CD4-positive, alpha-beta T cell (primary cell): ENCODE measurements around the gene C11orf65. TPM values are rescaled to one million over a fixed set of nuclear protein-coding genes. Genes with fewer than 3 reads are reported as not detected.

Experiments
- ATAC-seq: fragments of 200-7000 bp; cut with Tn5 transposase; one replicate; pipeline ENCODE4 v1.10.0; 2022; ENCODE audit warnings: mild to moderate bottlenecking; ENCODE audit not compliant: poor library complexity
- CTCF ChIA-PET: fragments of 350-600 bp; sonication (Branson Sonifier 250); formaldehyde crosslinking; loops from one replicate; lab custom pipeline; 2021; ENCODE audit warnings: antibody characterized with exemption, inconsistent platforms; lab: Charles Lee
- POLR2A ChIA-PET: fragments of 350-600 bp; sonication (Branson Sonifier 250); formaldehyde crosslinking; loops from one replicate; lab custom pipeline; 2021; ENCODE audit warnings: antibody characterized with exemption, inconsistent platforms; lab: Charles Lee
- DNase-seq, 14 experiments: peaks; one replicate each; pipeline ENCODE4 v3.0.0-alpha.2; 2013 to 2020; ENCODE audit warnings: mixed read lengths in 2 of 14
- H3K27ac ChIP-seq, 2 donors: one replicate each; pipeline versions ENCODE4 v1.5.1 to v1.7.0; 2013; ENCODE audit warnings: low read length in 2 of 2, low read depth in 1 of 2, mild to moderate bottlenecking in 1 of 2
- H3K27me3 ChIP-seq, 2 experiments: 1 replicate in 1 of 2; 2 replicates in 1 of 2; pipeline versions ENCODE4 v1.6.1 to v1.7.0; 2013; ENCODE audit warnings: low read length in 2 of 2, control low read depth in 1 of 2, mild to moderate bottlenecking in 1 of 2, moderate library complexity in 1 of 2; ENCODE audit not compliant: insufficient read depth in 2 of 2, control insufficient read depth in 1 of 2
- H3K36me3 ChIP-seq: one replicate; pipeline ENCODE4 v1.6.1; 2013; ENCODE audit warnings: low read length, control low read depth; ENCODE audit not compliant: insufficient read depth
- H3K4me1 ChIP-seq: one replicate; pipeline ENCODE4 v1.6.1; 2013; ENCODE audit warnings: low read length, control low read depth; ENCODE audit not compliant: insufficient read depth
- H3K4me3 ChIP-seq: one replicate; pipeline ENCODE4 v1.5.1; 2013; ENCODE audit warnings: mild to moderate bottlenecking, low read length, moderate library complexity
- H3K9me3 ChIP-seq, 2 experiments: 1 replicate in 1 of 2; 2 replicates in 1 of 2; pipeline versions ENCODE4 v1.6.1 to v1.7.0; 2013; ENCODE audit warnings: low read length in 2 of 2, mild to moderate bottlenecking in 2 of 2, control low read depth in 1 of 2, moderate library complexity in 1 of 2; ENCODE audit not compliant: control insufficient read depth in 1 of 2, insufficient read depth in 1 of 2
- H3K27ac Mint-ChIP-seq: one replicate; pipeline ENCODE4 v1.8.0; 2020; ENCODE audit warnings: mixed read lengths
- H3K27me3 Mint-ChIP-seq: one replicate; pipeline ENCODE4 v1.8.0; 2021; ENCODE audit warnings: mixed read lengths
- H3K36me3 Mint-ChIP-seq: one replicate; pipeline ENCODE4 v1.8.0; 2021; ENCODE audit warnings: low read depth, mixed read lengths
- H3K4me1 Mint-ChIP-seq: one replicate; pipeline ENCODE4 v1.8.0; 2021; ENCODE audit warnings: low read depth, mixed read lengths
- H3K4me3 Mint-ChIP-seq: one replicate; pipeline ENCODE4 v1.8.0; 2020; ENCODE audit warnings: mild to moderate bottlenecking, mixed read lengths
- H3K9me3 Mint-ChIP-seq: one replicate; pipeline ENCODE4 v1.8.0; 2020; ENCODE audit warnings: mixed read lengths
- CTCF ChIP-seq: fragments of 200-600 bp; IDR thresholded peaks from one replicate; pipeline ENCODE4 v1.8.0; 2022; ENCODE audit warnings: antibody characterized with exemption, mild to moderate bottlenecking
- intact Hi-C, 2 experiments: fragments of 100-400 bp; cut with DNase I in 1 of 2; cut with micrococcal nuclease in 1 of 2; formaldehyde crosslinking; loops; one replicate each; pipeline versions ENCODE4 v1.15.1 to v1.9.0; 2023 to 2025; cut with DNase I, micrococcal nuclease
- total RNA-seq, 174 experiments: library from RNA in 2 of 174; stranded (reverse) in 2 of 174; gene quantifications; one replicate each; pipeline ENCODE4 v1.2.3 and lab custom pipeline; 2021 to 2026

Gene C11orf65
- total RNA-seq, 2 experiments from 2014 or later: 0.30 to 0.75 TPM

GRCh38 chr11:108500721-108501120, 33.4 kb upstream of the C11orf65 start:
- H3K4me1 ChIP-seq: peaks cover 15% of the 10 kb centered on the region
- H3K27me3 Mint-ChIP-seq: no peaks in the 10 kb centered on the region
- CTCF ChIA-PET: no interaction called here
- no peak overlapping the region for H3K27ac ChIP-seq
- H3K9me3 ChIP-seq: no peaks in the 10 kb centered on the region
- intact Hi-C loops: no loop called here
- peaks cover 18% of the 10 kb centered on the region for H3K4me1 Mint-ChIP-seq
- POLR2A ChIA-PET: no interaction called here
- no peak for DNase-seq
- no peak overlapping the region for H3K4me3 ChIP-seq
- H3K4me3 Mint-ChIP-seq: peak overlapping the region; percentile 67
- peaks cover 6% of the 10 kb centered on the region for H3K36me3 Mint-ChIP-seq
- H3K36me3 ChIP-seq: no peaks in the 10 kb centered on the region
- TF ChIP-seq CTCF: no peak
- ATAC-seq: no peak
- H3K9me3 Mint-ChIP-seq: no peaks in the 10 kb centered on the region
- H3K27me3 ChIP-seq: no peaks in the 10 kb centered on the region
- H3K27ac Mint-ChIP-seq: peak overlapping the region; percentile 67

GRCh38 chr11:108500169-108500568, 32.8 kb upstream of the C11orf65 start:
- CTCF ChIA-PET: no interaction called here

GRCh38 chr11:108498816-108499408, 31.6 kb upstream of the C11orf65 start:
- ATAC-seq: no peak
- peak overlapping the region; percentile 82 for H3K27ac Mint-ChIP-seq
- no peaks in the 10 kb centered on the region for H3K9me3 Mint-ChIP-seq
- peak in 1 of 14 experiments; percentile 20 for DNase-seq
- H3K4me3 Mint-ChIP-seq: peak overlapping the region; percentile 93
- H3K4me1 Mint-ChIP-seq: peaks cover 27% of the 10 kb centered on the region
- CTCF ChIA-PET: no interaction called here
- H3K27me3 ChIP-seq: no peaks in the 10 kb centered on the region
- TF ChIP-seq CTCF: no peak
- H3K4me1 ChIP-seq: peaks cover 15% of the 10 kb centered on the region
- intact Hi-C loops: loop anchor here (5.0 to 10.0 kb wide), 4 partner anchors 98 to 374 kb away; partner anchors contain the start of genes ACAT1 (in 1 of the 2) and DDX10 (in 1 of the 2)
- peaks cover 6% of the 10 kb centered on the region for H3K36me3 Mint-ChIP-seq
- H3K4me3 ChIP-seq: peak overlapping the region; percentile 77
- no peak overlapping the region for H3K27ac ChIP-seq
- H3K9me3 ChIP-seq: no peaks in the 10 kb centered on the region
- no peaks in the 10 kb centered on the region for H3K36me3 ChIP-seq
- POLR2A ChIA-PET: interaction anchor here (0.5 to 1.8 kb wide), 6 partner anchors 12 to 490 kb away, joined by 3 to 16 read pairs (median 4); partner anchors contain the start of genes C11orf65, CUL5 and DDX10
- H3K27me3 Mint-ChIP-seq: no peaks in the 10 kb centered on the region

More at GRCh38 chr11:108500169-108500568, 32.8 kb upstream of the C11orf65 start:
- no peak overlapping the region for H3K27ac ChIP-seq
- intact Hi-C loops: no loop called here
- H3K4me1 ChIP-seq: peaks cover 15% of the 10 kb centered on the region
- H3K27me3 ChIP-seq: no peaks in the 10 kb centered on the region
- no peak overlapping the region for H3K4me3 ChIP-seq
- no peak for TF ChIP-seq CTCF
- peak overlapping the region; percentile 67 for H3K27ac Mint-ChIP-seq
- peak overlapping the region; percentile 67 for H3K4me3 Mint-ChIP-seq
- peaks cover 6% of the 10 kb centered on the region for H3K36me3 Mint-ChIP-seq
- ATAC-seq (no peak), DNase-seq (no peak)
- no peaks in the 10 kb centered on the region for H3K9me3 ChIP-seq
- H3K4me1 Mint-ChIP-seq: peaks cover 18% of the 10 kb centered on the region
- no peaks in the 10 kb centered on the region for H3K9me3 Mint-ChIP-seq
- POLR2A ChIA-PET: no interaction called here
- no peaks in the 10 kb centered on the region for H3K36me3 ChIP-seq
- no peaks in the 10 kb centered on the region for H3K27me3 Mint-ChIP-seq
